C4-2B (cell line): ENCODE data around the gene KCP.

Experiments used
- CTCF ChIP-seq: fragments of 450-650 bp; conservative IDR thresholded peaks from 2 replicates; pipeline ENCODE4 v1.5.1; 2017; ENCODE audit warnings: mild to moderate bottlenecking
- ZFX ChIP-seq: fragments of 450-650 bp; IDR thresholded peaks from 2 replicates; pipeline ENCODE4 v1.6.1; 2017

- TF ChIP-seq CTCF (no peak), ZFX (no peak)
These were observed 60.6 kb downstream of the KCP start for GRCh38 chr7:128849804-128850490.
